Sigmoid colon (tissue), 7 donors: ENCODE measurements around the gene SUMO3. TPM values are rescaled to one million over a fixed set of nuclear protein-coding genes. Genes with fewer than 3 reads are reported as not detected.

Experiments used
- DNase-seq: peaks from one replicate; pipeline ENCODE4 v3.0.0-alpha.2; 2019
- H3K27ac ChIP-seq, 4 donors: fragments of 200-600 bp; sonication (generic); one replicate each; pipeline ENCODE4 v1.5.1; 2016 to 2019; ENCODE audit warnings: mild to moderate bottlenecking in 1 of 4
- H3K27me3 ChIP-seq, 3 donors: fragments of 200-600 bp; sonication (generic); one replicate each; pipeline ENCODE4 v1.5.1; 2019; ENCODE audit warnings: mild to moderate bottlenecking in 1 of 3
- H3K36me3 ChIP-seq, 4 donors: fragments of 200-600 bp; sonication (generic); one replicate each; pipeline ENCODE4 v1.5.1; 2016 to 2019
- H3K4me1 ChIP-seq, 4 donors: fragments of 200-600 bp; sonication (generic); one replicate each; pipeline ENCODE4 v1.5.1; 2017 to 2019
- H3K4me3 ChIP-seq, 4 donors: fragments of 200-600 bp; sonication (generic); one replicate each; pipeline ENCODE4 v1.5.1; 2017 to 2019; ENCODE audit warnings: mild to moderate bottlenecking in 2 of 4, moderate library complexity in 1 of 4
- H3K9me3 ChIP-seq, 4 donors: fragments of 200-600 bp in 3 of 4; sonication (generic) in 3 of 4; one replicate each; pipeline versions ENCODE4 v1.5.1 to v1.6.1; 2013 to 2019
- EP300 ChIP-seq, 4 donors: sonication (generic); formaldehyde crosslinking; IDR thresholded peaks; one replicate each; pipeline ENCODE4 v1.6.1; 2017; ENCODE audit warnings: antibody characterized with exemption in 4 of 4
- POLR2A ChIP-seq, 2 donors: fragments of 450-650 bp; IDR thresholded peaks; one replicate each; pipeline ENCODE4 v1.6.1; 2016; ENCODE audit warnings: antibody characterized with exemption in 2 of 2, mild to moderate bottlenecking in 2 of 2, moderate library complexity in 2 of 2
- POLR2AphosphoS5 ChIP-seq, 4 donors: sonication (generic); formaldehyde crosslinking; IDR thresholded peaks; one replicate each; pipeline ENCODE4 v1.6.1; 2017; ENCODE audit warnings: antibody characterized with exemption in 4 of 4
- WGBS, 2 donors: extraction: QIAGEN DNeasy Blood & Tissue Kit; methylation state at CpG; one replicate each; pipeline ENCODE4 v1.1.7; 2013; 5-methylcytosine and 5-hydroxymethylcytosine counted together
- intact Hi-C: fragments of 100-400 bp; cut with DNase I; formaldehyde crosslinking; loops from one replicate; pipeline ENCODE4 v1.15.1; 2023
- polyA plus RNA-seq, 3 donors: library from polyadenylated mRNA; stranded (reverse); fragments of 200-250 nt; gene quantifications; one replicate each; pipeline ENCODE4 v1.2.3, GENCODE V29; 2013
- total RNA-seq, 4 donors: library from RNA; depleted of rRNA; stranded (reverse); fragments of >200 nt; gene quantifications; one replicate each; pipeline ENCODE4 v1.1.0, GENCODE V29; 2016
- TF ChIP-seq, protein P1 (sequence below), 4 experiments: fragments of 450-650 bp in 3 of 4; fragments of 200-600 bp in 1 of 4; IDR thresholded peaks; one replicate each; pipeline ENCODE4 v1.5.1; 2016 to 2019; ENCODE audit warnings: antibody characterized with exemption in 4 of 4, mild to moderate bottlenecking in 3 of 4, moderate library complexity in 2 of 4
- donor health status: healthy with polysubstance abuse.
- donor health status: Bipolar disorder and iron deficiency.
- donor health status: healthy.

The SUMO3 gene
- total and polyA plus RNA-seq, 7 donors, result 52.4 to 104 (median 60.1) TPM

DNA sequence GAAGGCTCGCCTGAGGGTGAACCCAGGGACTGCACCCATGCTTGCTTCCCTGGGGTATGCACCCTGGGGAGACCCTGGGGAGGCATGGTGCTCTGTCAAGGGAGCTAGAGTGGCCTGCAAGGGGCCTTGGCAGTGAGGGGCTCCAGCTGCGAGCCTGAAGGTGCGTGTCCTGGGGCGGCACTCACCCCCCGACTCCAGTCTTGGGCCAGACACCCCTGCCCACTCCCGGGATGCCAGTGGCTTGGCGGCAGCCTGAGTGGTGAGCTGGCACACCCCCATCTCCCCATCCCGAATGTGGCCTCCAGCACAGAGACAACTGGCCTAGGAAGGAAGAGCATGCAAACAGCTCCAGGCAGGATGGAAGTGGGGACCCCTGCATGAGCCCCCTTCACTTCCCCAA, 2.6 kb downstream of the SUMO3 start:
- H3K4me3 ChIP-seq, result no peak overlapping the region
- TF ChIP-seq, protein P1, sequence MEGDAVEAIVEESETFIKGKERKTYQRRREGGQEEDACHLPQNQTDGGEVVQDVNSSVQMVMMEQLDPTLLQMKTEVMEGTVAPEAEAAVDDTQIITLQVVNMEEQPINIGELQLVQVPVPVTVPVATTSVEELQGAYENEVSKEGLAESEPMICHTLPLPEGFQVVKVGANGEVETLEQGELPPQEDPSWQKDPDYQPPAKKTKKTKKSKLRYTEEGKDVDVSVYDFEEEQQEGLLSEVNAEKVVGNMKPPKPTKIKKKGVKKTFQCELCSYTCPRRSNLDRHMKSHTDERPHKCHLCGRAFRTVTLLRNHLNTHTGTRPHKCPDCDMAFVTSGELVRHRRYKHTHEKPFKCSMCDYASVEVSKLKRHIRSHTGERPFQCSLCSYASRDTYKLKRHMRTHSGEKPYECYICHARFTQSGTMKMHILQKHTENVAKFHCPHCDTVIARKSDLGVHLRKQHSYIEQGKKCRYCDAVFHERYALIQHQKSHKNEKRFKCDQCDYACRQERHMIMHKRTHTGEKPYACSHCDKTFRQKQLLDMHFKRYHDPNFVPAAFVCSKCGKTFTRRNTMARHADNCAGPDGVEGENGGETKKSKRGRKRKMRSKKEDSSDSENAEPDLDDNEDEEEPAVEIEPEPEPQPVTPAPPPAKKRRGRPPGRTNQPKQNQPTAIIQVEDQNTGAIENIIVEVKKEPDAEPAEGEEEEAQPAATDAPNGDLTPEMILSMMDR (IDR thresholded peaks at IDR 0.05), result no peak
- TF ChIP-seq EP300 (IDR thresholded peaks at IDR 0.05) (no peak), POLR2A (IDR thresholded peaks at IDR 0.05) (no peak), POLR2AphosphoS5 (IDR thresholded peaks at IDR 0.05) (no peak)
- peaks cover 0 to 29% (median 2%) of the 10 kb centered on the region in 4 donors for H3K36me3 ChIP-seq
- H3K4me1 ChIP-seq, result peaks cover 0 to 29% (median 20%) of the 10 kb centered on the region in 4 donors
- intact Hi-C loops, result loop anchor here (5.0 kb wide), 2 partner anchors 117 to 478 kb away; partner anchors contain the start of gene CFAP410
- DNase-seq, result peak; percentile 64
- no peaks in the 10 kb centered on the region for H3K9me3 ChIP-seq
- H3K27me3 ChIP-seq, result no peaks in the 10 kb centered on the region
- WGBS, 2 donors, result 97% methylated on average over 8 of the region's 8 CpGs
- H3K27ac ChIP-seq, result no peak overlapping the region

DNA sequence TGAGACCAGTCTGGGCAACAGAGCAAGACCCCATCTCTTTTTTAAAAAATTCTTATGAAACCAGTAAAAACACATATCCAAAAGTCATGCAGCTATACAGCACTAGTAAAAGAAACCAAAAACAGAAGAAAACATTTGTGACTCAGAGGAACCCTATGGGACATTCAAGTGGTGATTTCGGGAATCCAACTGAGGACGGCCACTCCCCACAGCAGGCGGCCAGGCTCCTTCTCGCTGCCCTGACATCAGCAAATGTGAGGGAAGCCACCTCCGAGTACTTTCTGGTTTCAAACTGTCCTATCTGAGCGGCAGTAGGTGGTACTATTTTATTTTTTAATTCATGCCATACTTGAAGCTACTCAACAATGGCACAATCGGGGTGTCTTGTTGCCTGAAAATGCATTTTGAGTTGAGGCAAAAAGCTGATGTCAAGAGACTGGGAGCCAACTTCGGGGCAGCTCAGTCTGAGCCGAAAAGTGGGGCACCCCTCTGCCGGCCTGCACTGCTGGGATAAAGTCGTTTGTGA, 3.3 kb downstream of the SUMO3 start:
- Histone ChIP-seq H3K9me3 (no peaks in the 10 kb centered on the region), H3K27ac (no peak overlapping the region), H3K4me3 (no peak overlapping the region), H3K4me1 (peaks cover 0 to 29% (median 20%) of the 10 kb centered on the region in 4 donors), H3K27me3 (no peaks in the 10 kb centered on the region), H3K36me3 (peaks cover 0 to 35% (median 6%) of the 10 kb centered on the region in 4 donors)
- peak; percentile 65 for DNase-seq
- TF ChIP-seq POLR2A (IDR thresholded peaks at IDR 0.05) (no peak), EP300 (IDR thresholded peaks at IDR 0.05) (no peak), POLR2AphosphoS5 (IDR thresholded peaks at IDR 0.05) (no peak)
- TF ChIP-seq, protein P1 (IDR thresholded peaks at IDR 0.05), result no peak
- 87 to 88% methylated on average over 11 of the region's 11 CpGs for WGBS, 2 donors
- intact Hi-C loops, result loop anchor here (5.0 kb wide), 2 partner anchors 118 to 477 kb away; partner anchors contain the start of gene CFAP410

DNA sequence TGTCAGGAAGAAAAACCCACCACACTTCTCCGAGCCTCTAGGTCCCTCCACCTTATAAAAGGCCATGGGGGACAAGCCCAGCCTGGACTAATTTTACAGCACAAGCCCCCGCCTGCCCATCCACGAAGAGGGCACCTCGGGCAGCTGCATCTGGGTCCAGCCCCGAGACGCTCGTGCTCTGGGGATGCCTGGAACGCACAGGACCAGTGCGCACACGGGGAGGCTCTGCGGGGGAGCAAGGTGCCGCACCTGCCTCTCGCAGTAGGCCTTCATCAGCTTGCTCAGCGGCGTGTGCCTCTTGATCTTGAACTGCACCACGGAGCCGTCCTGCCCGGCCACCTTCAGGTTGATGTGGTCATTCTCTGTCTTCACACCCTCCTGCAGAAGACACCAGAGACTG, 4.1 kb downstream of the SUMO3 start:
- intact Hi-C loops, result no loop called here
- DNase-seq, result peak; percentile 58
- Histone ChIP-seq H3K9me3 (no peaks in the 10 kb centered on the region), H3K36me3 (peaks cover under 1 to 44% (median 12%) of the 10 kb centered on the region in 4 donors), H3K4me3 (no peak overlapping the region), H3K4me1 (peaks cover 0 to 26% (median 20%) of the 10 kb centered on the region in 4 donors), H3K27me3 (no peaks in the 10 kb centered on the region), H3K27ac (no peak overlapping the region)
- TF ChIP-seq, protein P1 (IDR thresholded peaks at IDR 0.05), result no peak
- TF ChIP-seq POLR2AphosphoS5 (IDR thresholded peaks at IDR 0.05) (no peak), EP300 (IDR thresholded peaks at IDR 0.05) (no peak), POLR2A (IDR thresholded peaks at IDR 0.05) (no peak)
- WGBS, 2 donors, result 91 to 94% methylated on average over 18 of the region's 18 CpGs

GRCh38 chr21:44813149-44813548, 4.7 kb downstream of the SUMO3 start:
- H3K36me3 ChIP-seq, result peaks cover 5 to 50% (median 15%) of the 10 kb centered on the region in 4 donors
- intact Hi-C loops, result no loop called here
- no peaks in the 10 kb centered on the region for H3K27me3 ChIP-seq
- no peak overlapping the region for H3K4me3 ChIP-seq
- no peaks in the 10 kb centered on the region for H3K9me3 ChIP-seq
- TF ChIP-seq EP300 (IDR thresholded peaks at IDR 0.05) (no peak), POLR2A (IDR thresholded peaks at IDR 0.05) (no peak), POLR2AphosphoS5 (IDR thresholded peaks at IDR 0.05) (no peak)
- TF ChIP-seq, protein P1 (IDR thresholded peaks at IDR 0.05), result no peak
- DNase-seq, result no peak
- no peak overlapping the region for H3K27ac ChIP-seq
- H3K4me1 ChIP-seq, result peaks cover 0 to 22% (median 17%) of the 10 kb centered on the region in 4 donors
- WGBS, 2 donors, result 94% methylated on average over 10 of the region's 10 CpGs
